ENCODE measurements around the gene PTGER4.

DNA sequence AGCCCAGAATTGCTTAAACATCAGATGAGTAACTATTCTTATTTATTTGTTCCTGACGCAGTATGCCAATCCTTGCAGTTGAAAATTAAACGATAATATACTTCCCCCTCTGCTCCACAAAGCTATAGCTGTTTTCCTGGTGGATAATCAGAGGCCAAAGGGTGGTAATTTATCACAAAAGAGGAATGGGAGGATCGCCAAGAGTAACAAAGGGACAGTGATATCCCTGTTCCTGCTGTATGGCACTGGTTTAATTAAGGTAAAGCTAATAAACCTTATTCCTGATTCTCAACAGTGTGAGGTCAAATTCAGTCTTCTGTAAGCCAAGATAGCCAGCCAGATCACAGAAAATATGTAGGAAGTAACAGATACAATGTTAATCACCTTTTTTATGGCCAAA lies 33.4 kb upstream of the PTGER4 start:
- TF ChIP-seq EP300 (IDR thresholded peaks at IDR 0.05) (no peak), POLR2A (IDR thresholded peaks at IDR 0.05) (no peak)
- TF ChIP-seq, protein P1, sequence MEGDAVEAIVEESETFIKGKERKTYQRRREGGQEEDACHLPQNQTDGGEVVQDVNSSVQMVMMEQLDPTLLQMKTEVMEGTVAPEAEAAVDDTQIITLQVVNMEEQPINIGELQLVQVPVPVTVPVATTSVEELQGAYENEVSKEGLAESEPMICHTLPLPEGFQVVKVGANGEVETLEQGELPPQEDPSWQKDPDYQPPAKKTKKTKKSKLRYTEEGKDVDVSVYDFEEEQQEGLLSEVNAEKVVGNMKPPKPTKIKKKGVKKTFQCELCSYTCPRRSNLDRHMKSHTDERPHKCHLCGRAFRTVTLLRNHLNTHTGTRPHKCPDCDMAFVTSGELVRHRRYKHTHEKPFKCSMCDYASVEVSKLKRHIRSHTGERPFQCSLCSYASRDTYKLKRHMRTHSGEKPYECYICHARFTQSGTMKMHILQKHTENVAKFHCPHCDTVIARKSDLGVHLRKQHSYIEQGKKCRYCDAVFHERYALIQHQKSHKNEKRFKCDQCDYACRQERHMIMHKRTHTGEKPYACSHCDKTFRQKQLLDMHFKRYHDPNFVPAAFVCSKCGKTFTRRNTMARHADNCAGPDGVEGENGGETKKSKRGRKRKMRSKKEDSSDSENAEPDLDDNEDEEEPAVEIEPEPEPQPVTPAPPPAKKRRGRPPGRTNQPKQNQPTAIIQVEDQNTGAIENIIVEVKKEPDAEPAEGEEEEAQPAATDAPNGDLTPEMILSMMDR (IDR thresholded peaks at IDR 0.05): no peak

Data from gastroesophageal sphincter (tissue), 3 donors.